ENCODE data around the gene RANBP9.

DNA sequence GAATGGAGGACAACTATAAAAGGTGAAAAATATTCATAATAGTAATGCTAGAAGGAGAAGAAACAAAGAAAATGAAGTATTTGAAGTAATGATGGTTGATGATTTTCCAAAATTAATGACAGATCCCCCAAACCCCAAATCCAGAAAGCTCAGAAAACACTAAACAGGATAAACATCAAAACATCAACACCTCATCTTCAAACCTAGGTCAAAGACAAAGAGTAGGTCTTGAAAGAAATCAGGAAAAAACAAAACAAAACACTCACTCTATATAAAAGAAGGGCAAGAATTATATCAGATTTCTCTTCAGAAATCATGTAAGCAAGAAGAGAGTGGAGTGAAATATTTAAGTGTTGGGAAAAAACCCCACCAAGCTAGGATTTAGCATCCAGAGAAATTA, 38.7 kb downstream of the RANBP9 start:
- TF ChIP-seq, protein P1, sequence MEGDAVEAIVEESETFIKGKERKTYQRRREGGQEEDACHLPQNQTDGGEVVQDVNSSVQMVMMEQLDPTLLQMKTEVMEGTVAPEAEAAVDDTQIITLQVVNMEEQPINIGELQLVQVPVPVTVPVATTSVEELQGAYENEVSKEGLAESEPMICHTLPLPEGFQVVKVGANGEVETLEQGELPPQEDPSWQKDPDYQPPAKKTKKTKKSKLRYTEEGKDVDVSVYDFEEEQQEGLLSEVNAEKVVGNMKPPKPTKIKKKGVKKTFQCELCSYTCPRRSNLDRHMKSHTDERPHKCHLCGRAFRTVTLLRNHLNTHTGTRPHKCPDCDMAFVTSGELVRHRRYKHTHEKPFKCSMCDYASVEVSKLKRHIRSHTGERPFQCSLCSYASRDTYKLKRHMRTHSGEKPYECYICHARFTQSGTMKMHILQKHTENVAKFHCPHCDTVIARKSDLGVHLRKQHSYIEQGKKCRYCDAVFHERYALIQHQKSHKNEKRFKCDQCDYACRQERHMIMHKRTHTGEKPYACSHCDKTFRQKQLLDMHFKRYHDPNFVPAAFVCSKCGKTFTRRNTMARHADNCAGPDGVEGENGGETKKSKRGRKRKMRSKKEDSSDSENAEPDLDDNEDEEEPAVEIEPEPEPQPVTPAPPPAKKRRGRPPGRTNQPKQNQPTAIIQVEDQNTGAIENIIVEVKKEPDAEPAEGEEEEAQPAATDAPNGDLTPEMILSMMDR (IDR thresholded peaks at IDR 0.05 in 4 of 5, conservative IDR thresholded peaks at IDR 0.05 in 1 of 5) = no peak
- TF ChIP-seq POLR2A (IDR thresholded peaks at IDR 0.05) = no peak

All from gastrocnemius medialis (tissue), 4 donors.